ENCODE results near the gene MAP3K10.
"Not testable (repeated sequence)": the region's sequence is repeated elsewhere in the genome, so short reads cannot be mapped to it uniquely, and the experiment has no call there.

MAP3K10 gene

GRCh38 chr19:40217027-40217810 lies 26.0 kb downstream of the MAP3K10 start:
- DNase-seq (ENCODE audit: low read depth): no peak

GRCh38 chr19:40217934-40218890 lies 27.0 kb downstream of the MAP3K10 start, which contains the start of gene TTC9B:
TTC9B (minus strand) TSS chr19:40218384; CDS start chr19:40218381, 3 bp downstream.
- peak; percentile 9 for DNase-seq (ENCODE audit: low read depth)

- DNase-seq (ENCODE audit: low read depth): not testable (repeated sequence)
These were observed 27.8 kb downstream of the MAP3K10 start for GRCh38 chr19:40219029-40219428.

- DNase-seq (ENCODE audit: low read depth): no peak
These were observed 28.6 kb downstream of the MAP3K10 start for GRCh38 chr19:40219721-40220276.

GRCh38 chr19:40220674-40221073 lies 29.4 kb downstream of the MAP3K10 start:
- no peak for DNase-seq (ENCODE audit: low read depth)

- DNase-seq (ENCODE audit: low read depth): peak; percentile 39
These were observed 30.8 kb downstream of the MAP3K10 start for GRCh38 chr19:40221858-40222619.

- DNase-seq (ENCODE audit: low read depth): no peak
These were observed 32.1 kb downstream of the MAP3K10 start for GRCh38 chr19:40223135-40223822.

GRCh38 chr19:40224342-40225150 lies 33.3 kb downstream of the MAP3K10 start:
- no peak for DNase-seq (ENCODE audit: low read depth)

- no peak for DNase-seq (ENCODE audit: low read depth)
These were observed 34.4 kb downstream of the MAP3K10 start for GRCh38 chr19:40225440-40226305.

- DNase-seq (ENCODE audit: low read depth): no peak
These were observed 37.1 kb downstream of the MAP3K10 start for GRCh38 chr19:40228346-40228745.

GRCh38 chr19:40228863-40229262 lies 37.6 kb downstream of the MAP3K10 start:
- DNase-seq (ENCODE audit: low read depth): no peak

- DNase-seq (ENCODE audit: low read depth): no peak
These were observed 38.3 kb downstream of the MAP3K10 start for GRCh38 chr19:40229484-40229883.

- no peak for DNase-seq (ENCODE audit: low read depth)
These were observed 38.7 kb downstream of the MAP3K10 start for GRCh38 chr19:40229926-40230417.

- no peak for DNase-seq (ENCODE audit: low read depth)
These were observed 39.8 kb downstream of the MAP3K10 start for GRCh38 chr19:40231057-40231456.

- DNase-seq (ENCODE audit: low read depth): no peak
These were observed 40.6 kb downstream of the MAP3K10 start for GRCh38 chr19:40231544-40232424.

GRCh38 chr19:40232479-40232878 lies 41.3 kb downstream of the MAP3K10 start:
- no peak for DNase-seq (ENCODE audit: low read depth)

GRCh38 chr19:40232949-40233810 lies 42.0 kb downstream of the MAP3K10 start:
- no peak for DNase-seq (ENCODE audit: low read depth)
